Tibial artery (tissue), 4 donors: ENCODE data around the gene NTM.

Source experiments
- DNase-seq, 2 donors: peaks; one replicate each; pipeline ENCODE4 v3.0.0-alpha.2; 2019
- H3K27ac ChIP-seq, 2 donors: fragments of 200-600 bp; sonication (generic) in 1 of 2; 1 replicate in 1 of 2; 2 replicates in 1 of 2; pipeline ENCODE4 v1.5.1; 2018 to 2019; ENCODE audit warnings: mild to moderate bottlenecking in 1 of 2
- H3K27me3 ChIP-seq, 2 donors: fragments of 200-600 bp; sonication (generic) in 1 of 2; one replicate each; pipeline versions ENCODE4 v1.5.1 to v1.6.0; 2016 to 2019
- H3K36me3 ChIP-seq, 3 donors: fragments of 200-600 bp; sonication (generic) in 2 of 3; one replicate each; pipeline ENCODE4 v1.5.1; 2016 to 2019; ENCODE audit warnings: mild to moderate bottlenecking in 2 of 3
- H3K4me1 ChIP-seq, 4 donors: fragments of 200-600 bp; sonication (generic) in 2 of 4; 1 replicate in 3 of 4; 2 replicates in 1 of 4; pipeline ENCODE4 v1.5.1; 2016 to 2019
- H3K4me3 ChIP-seq, 2 donors: fragments of 200-600 bp; sonication (generic) in 1 of 2; 1 replicate in 1 of 2; 2 replicates in 1 of 2; pipeline ENCODE4 v1.5.1; 2018 to 2019; ENCODE audit warnings: mild to moderate bottlenecking in 2 of 2
- H3K9me3 ChIP-seq, 3 donors: fragments of 200-600 bp; sonication (generic) in 1 of 3; one replicate each; pipeline ENCODE4 v1.5.1; 2016 to 2019
- CTCF ChIP-seq, 2 experiments: fragments of 200-600 bp in 1 of 2; fragments of 450-650 bp in 1 of 2; IDR thresholded peaks; one replicate each; pipeline ENCODE4 v1.5.1; 2017 to 2019; ENCODE audit warnings: antibody characterized with exemption in 2 of 2, mild to moderate bottlenecking in 1 of 2, moderate library complexity in 1 of 2
- intact Hi-C: fragments of 100-400 bp; cut with DNase I; formaldehyde crosslinking; loops from one replicate; pipeline ENCODE4 v1.15.0; 2023; ENCODE audit warnings: low total_unique reads

Gene NTM

GRCh38 chr11:131350872-131351271, 19.5 kb upstream of the NTM start:
- Histone ChIP-seq H3K27ac (no peak overlapping the region), H3K27me3 (no peaks in the 10 kb centered on the region), H3K4me1 (no peaks in the 10 kb centered on the region), H3K36me3 (no peaks in the 10 kb centered on the region), H3K4me3 (no peak overlapping the region), H3K9me3 (no peaks in the 10 kb centered on the region)
- TF ChIP-seq CTCF (IDR thresholded peaks at IDR 0.05) = no peak
- intact Hi-C loops = no loop called here
- no peak for DNase-seq

GRCh38 chr11:131351848-131352247, 18.6 kb upstream of the NTM start:
- DNase-seq = no peak
- Histone ChIP-seq H3K27me3 (no peaks in the 10 kb centered on the region), H3K4me3 (no peak overlapping the region), H3K36me3 (no peaks in the 10 kb centered on the region), H3K27ac (no peak overlapping the region), H3K9me3 (no peaks in the 10 kb centered on the region), H3K4me1 (no peaks in the 10 kb centered on the region)
- intact Hi-C loops = no loop called here
- TF ChIP-seq CTCF (IDR thresholded peaks at IDR 0.05) = no peak

- Histone ChIP-seq H3K4me3 (no peak overlapping the region), H3K4me1 (no peaks in the 10 kb centered on the region), H3K27me3 (no peaks in the 10 kb centered on the region), H3K27ac (no peak overlapping the region), H3K36me3 (no peaks in the 10 kb centered on the region), H3K9me3 (no peaks in the 10 kb centered on the region)
- intact Hi-C loops = no loop called here
- no peak for DNase-seq
- TF ChIP-seq CTCF (IDR thresholded peaks at IDR 0.05) = no peak
Measured at GRCh38 chr11:131353766-131354165, 16.6 kb upstream of the NTM start.

DNA sequence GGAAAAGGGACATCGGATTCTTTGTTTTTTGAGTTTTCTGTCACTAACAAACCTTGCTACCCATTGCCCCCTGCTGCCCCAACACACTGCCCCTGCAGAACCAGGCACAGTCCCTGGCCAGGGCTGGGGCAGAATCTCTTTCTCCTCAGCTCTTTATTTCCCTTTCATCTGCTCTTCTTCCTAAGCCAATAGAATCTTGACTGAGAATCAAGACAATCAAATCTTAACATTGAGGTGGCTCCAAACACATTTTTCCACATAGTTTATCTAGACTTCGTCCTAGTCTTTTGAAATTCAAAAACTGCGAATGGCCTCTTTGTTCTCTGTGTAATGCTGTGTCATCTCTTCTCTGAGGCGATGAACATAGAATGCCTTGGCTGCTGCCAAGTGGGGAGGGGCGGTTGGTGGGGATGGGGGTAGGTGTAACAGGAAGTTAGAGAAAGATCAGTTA, 16.1 kb upstream of the NTM start:
- no peak for TF ChIP-seq CTCF (IDR thresholded peaks at IDR 0.05)
- intact Hi-C loops = no loop called here
- Histone ChIP-seq H3K4me1 (no peaks in the 10 kb centered on the region), H3K27me3 (no peaks in the 10 kb centered on the region), H3K9me3 (no peaks in the 10 kb centered on the region), H3K4me3 (no peak overlapping the region), H3K36me3 (no peaks in the 10 kb centered on the region), H3K27ac (no peak overlapping the region)
- DNase-seq = no peak

- Histone ChIP-seq H3K9me3 (no peaks in the 10 kb centered on the region), H3K4me1 (no peaks in the 10 kb centered on the region), H3K36me3 (no peaks in the 10 kb centered on the region), H3K4me3 (no peak overlapping the region), H3K27ac (no peak overlapping the region), H3K27me3 (no peaks in the 10 kb centered on the region)
- TF ChIP-seq CTCF (IDR thresholded peaks at IDR 0.05) = no peak
- no peak for DNase-seq
- intact Hi-C loops = no loop called here
Measured at GRCh38 chr11:131356206-131356605, 14.2 kb upstream of the NTM start.

DNA sequence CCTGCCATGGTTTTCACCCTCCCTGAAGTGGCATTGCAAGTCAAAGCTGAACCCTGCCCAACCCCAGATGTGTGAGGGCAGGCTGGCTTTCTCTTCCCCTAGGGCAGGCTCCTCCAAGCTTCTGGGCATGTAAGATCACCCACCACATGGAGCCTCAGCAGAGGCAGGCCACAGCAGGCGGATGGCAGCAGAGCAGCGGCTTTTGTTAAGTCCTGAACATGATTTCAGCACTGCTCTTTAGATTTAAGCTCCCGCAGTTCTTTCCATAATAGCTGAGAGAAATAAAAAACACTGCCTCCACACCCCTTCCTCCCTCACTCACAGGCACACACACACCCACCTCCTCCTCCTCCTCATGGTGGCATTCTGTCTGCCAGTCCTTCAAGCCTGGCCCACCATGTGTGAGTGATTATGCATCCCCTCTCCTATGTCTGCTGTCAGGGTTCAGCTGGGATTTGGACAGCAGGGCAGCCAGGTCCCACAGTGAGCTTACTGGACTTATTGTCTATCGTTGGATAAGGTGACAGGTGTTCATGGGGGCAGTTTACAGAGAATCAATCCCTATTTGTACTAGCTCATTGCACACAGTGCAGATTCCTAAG, 5.0 kb upstream of the NTM start:
- peaks cover 0 to 3% (median 0%) of the 10 kb centered on the region in 4 donors for H3K4me1 ChIP-seq
- no peaks in the 10 kb centered on the region for H3K9me3 ChIP-seq
- no peak overlapping the region for H3K4me3 ChIP-seq
- intact Hi-C loops = no loop called here
- no peak overlapping the region for H3K27ac ChIP-seq
- no peaks in the 10 kb centered on the region for H3K36me3 ChIP-seq
- no peak for TF ChIP-seq CTCF (IDR thresholded peaks at IDR 0.05)
- no peak for DNase-seq
- peaks cover 0 to 4% of the 10 kb centered on the region in 2 donors for H3K27me3 ChIP-seq
